Activated T-helper 1 cell treated with Interleukin-2 at 50 U/mL for 16 hours (primary cell): ENCODE measurements around the gene FKRP.

Source experiments
- DNase-seq: peaks from one replicate; pipeline ENCODE4 v3.0.0-alpha.2; 2020; ENCODE audit warnings: low read depth

Gene FKRP

DNA sequence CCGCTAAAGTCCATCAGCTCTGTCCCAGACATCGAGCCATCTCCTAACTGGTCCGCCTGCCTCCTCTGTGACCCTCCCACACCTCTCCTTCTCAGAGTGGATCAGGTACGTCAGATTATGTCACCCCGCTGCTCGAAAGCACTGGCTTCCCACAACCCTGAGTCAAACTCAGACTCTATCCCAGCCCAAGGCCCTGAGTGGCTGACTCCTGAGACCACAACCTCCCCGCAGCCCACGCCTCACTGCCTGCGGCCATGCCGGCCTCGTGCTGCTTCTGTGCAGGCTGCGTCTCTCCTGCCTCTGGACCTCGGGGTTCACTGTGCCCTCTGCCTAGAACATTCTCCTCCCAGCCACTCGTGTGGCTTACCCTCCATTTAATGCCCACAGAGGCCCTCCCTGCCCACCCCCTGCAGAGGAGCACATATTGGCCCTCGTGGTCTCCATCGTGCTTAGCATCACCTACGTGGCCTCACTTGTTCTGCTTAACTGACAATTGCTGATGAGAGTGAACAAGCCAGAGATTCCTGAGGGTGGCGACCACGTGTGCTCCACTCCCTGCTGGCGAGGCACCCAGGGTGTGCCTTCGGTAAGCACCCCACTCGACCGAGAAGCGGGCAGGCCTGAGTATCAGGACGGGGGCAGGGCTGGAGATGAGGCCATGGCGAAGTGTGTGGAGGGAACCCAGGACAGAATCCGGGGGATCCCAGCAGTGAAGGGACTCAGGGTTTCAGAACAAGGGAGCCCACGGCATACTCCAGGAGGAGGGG lies 13.5 kb upstream of the FKRP start:
- DNase-seq: no peak

DNA sequence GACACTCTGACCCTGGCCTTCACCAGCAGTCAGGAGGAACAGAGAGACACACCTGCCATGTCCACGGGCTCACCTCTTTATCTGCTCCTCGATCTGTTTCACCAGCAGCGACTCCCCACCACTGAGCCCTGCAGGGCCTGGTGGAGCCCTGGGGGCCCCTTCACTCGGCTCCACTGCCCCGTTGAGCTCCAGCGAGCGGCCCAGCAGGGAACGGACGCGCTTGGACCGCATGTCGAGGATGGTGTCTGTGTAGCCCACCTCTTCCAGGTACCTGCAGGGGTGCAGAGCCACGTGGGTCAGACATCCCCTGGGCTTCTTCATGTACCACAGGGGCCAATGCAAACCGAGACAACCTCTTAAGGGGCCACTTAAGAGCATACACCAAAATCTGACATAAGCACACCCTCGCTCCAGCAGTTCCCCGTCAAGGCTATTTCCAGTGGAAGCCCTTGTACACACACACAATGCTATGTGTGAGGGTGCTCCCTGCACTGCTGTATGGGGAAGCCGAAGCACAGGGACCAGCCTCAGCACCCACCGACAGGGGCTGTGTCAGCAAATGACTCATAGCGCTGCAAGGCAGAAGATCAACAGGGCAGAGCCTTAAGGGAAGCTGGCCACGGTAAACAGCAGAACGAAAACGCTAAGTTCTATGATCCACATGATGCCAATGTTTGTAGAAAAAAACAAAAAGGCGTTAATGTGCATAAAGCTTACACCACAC lies 12.7 kb upstream of the FKRP start:
- no peak for DNase-seq

DNA sequence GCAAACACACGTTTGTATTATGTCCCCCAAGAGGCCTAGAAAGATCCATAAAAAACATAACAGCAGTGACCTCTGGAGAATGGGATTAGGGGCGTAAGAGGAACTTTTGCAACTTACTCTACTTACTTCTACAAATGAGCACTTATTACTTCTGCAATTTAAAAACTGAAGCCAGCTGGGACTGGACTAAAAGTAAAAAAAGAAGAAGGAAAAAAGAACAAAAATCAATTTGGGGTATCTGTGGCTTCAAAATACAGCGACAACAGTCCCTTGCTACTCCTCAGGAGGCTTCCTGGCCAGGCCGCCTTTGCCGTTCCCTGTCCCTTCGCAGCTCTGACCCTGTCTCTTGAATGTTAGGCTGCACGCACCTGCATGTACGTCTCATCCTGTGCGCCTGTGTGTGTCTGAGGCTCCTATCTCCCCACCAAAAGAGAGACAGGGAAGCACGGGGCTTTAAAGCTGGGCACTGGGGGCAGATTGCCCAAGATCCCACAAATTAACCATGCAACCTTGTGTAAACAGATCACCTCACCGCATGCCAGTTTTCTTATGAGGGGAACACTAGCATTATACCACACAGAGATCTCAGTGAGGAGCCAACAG lies 12.1 kb upstream of the FKRP start:
- no peak for DNase-seq

DNA sequence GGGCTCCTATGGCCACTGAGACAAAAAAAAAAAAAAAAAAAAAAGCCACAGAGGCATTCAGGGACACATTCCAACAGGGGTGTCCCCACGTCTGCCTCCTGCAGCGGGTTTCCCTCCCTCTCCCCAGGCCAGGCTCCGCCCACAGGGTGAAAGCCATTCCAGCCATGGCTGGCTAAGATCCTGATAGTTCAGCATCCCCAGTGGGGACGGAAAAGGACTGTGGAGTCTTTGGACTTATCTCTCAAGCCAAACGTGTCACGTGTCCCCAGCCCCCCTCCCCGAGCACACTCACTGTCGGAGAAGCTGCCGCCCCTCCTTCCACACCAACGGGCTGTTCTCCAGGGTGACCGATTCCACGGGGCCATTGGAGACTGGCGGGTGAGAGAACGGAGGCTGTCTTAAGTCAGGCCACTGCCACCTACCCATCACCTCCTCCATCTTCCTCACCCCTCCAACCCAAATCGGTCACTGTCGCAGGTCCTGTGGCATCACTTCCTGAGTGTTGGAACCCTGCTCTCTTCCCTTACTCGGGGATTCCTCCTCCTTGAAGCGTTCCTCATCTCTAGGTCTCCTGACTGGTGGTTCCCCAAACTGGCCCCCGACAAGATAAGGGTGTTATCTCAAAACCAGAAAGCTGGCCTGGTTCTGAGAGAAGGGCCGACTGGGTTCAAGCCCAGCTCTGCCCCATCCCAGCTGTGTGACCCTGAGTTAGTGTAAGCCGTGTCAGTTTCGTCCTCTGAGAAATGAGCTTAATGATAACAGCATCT lies 9.1 kb upstream of the FKRP start:
- no peak for DNase-seq

- DNase-seq: no peak
These were observed 8.6 kb upstream of the FKRP start for GRCh38 chr19:46737298-46737654.

- DNase-seq: no peak
These were observed 8.1 kb upstream of the FKRP start for GRCh38 chr19:46737761-46738171.

GRCh38 chr19:46739290-46739771 lies 6.5 kb upstream of the FKRP start:
- DNase-seq: no peak

DNA sequence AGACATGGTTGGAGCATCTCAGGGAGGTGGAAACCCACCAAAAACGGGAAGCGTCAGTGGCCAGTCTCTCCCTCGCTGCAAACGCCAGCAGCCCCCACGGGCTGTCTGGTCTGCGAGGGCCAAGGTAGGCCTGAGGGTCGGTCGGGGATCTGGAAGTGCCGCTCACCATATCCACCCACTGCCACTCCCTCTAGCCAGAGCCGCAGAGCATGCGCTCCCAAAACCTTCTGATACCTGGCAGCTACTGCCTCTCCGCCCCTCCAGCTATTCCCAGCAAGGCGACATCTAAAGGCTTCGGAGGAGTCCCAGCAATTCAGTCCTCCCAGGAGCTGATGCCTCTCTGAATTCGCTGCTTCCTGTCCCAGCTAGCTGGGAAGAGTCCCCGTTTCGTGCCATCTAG lies 4.4 kb upstream of the FKRP start:
- DNase-seq: no peak

DNA sequence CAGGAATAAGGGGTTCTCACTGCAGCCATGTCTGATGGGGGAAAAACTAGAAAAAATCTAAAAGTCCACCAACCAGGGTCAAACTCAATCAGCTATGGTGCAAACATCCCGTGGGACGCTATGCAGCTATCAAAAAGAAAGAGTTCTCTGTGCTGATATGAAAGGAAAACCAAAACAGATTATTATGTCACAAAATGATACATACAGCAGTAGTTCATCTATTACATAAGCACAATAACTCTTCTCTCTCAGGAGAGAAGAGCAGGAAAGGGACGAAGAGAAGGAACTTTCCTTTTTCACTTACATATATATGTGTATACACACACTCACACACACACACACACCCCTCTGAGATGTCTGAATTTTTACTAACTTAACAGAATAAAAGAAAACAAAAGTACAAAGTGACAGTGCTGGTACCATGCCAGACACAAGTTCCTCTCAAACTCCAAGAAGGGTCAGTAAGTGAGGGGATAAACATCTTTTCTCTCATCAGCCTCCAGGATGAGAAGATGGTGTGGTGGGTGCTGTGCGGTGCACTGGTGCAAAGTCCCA lies 2.9 kb upstream of the FKRP start:
- no peak for DNase-seq

GRCh38 chr19:46744005-46744691 lies 1.7 kb upstream of the FKRP start:
- no peak for DNase-seq

- DNase-seq: no peak
These were observed 827 bp upstream of the FKRP start for GRCh38 chr19:46745030-46745429.

GRCh38 chr19:46746281-46747057 lies 612 bp downstream of the FKRP start, which contains the start of gene STRN4:
Gene STRN4 (minus strand): TSS chr19:46746450. CDS start chr19:46746430, 20 bp downstream.
- DNase-seq: peak; percentile 54

DNA sequence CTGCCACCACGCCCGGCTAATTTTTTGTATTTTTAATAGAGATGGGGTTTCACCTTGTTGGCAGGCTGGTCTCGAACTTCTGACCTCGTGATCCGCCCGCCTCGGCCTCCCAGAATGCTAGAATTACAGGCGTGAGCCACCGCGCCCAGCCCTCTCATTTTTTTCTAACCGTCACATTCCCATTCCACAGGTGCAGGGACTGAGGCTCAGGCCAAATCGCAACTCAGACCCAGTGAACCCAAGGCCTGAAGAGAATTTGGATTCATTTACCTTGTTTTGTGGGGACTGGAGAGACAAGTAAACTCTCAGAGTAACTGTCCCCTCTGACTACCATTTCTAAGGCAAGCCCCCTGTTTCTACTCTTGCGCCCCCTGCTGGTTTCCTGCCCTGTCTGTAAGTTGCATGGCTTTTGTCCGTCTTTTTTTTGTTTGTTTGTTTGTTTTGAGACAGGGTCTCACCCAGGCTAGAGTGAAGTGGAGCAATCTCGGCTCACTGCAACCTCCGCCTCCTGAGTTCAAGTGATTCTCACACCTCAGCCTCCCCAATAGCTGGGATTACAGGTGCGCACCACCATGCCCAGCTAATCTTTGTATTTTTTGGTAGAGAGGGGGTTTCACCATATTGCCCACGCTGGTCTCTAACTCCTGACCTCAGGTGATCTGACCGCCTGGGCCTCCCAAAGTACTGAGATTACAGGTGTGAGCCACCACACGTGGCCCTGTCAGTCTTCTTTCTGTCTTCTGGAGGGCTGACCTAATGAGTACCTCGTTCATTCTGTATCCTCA lies 2.7 kb downstream of the FKRP start:
- DNase-seq: peak; percentile 49

DNA sequence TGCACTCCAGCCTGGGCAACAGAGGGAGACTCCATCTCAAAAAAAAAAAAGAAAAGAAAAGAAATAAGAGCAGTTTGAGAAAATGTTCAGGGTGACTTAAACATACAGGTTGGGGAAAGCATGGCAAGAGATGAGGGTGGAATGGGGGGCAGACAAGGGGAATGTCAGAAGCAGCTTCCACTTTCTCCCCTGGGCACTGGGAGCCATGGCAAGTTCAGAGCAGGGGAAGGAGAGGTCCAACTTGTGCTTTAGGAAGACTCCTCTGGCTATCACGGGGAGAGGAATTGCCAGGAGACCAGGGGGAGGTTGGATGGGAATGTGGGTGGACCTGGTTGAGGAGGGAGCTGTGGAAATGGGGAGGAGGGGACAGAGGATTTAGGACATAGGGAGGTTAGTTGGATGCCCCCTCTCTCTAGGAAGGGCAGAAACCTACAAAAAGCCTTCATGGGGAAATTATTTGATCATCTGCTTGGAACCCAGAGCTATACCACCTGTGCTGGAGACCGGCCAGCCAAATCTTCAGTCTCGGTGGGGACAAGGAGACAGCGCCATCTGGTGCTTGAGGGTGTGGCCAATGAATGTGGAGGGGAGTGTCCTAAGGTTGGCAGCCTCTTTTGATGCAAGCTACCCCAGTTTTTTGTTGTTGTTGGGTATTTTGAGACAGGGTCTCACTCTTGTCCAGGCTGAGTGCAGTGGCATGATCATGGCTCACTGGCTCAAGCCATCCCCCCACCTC lies 7.7 kb downstream of the FKRP start:
- peak; percentile 43 for DNase-seq

- no peak for DNase-seq
These were observed 9.4 kb downstream of the FKRP start for GRCh38 chr19:46755077-46755852.

DNA sequence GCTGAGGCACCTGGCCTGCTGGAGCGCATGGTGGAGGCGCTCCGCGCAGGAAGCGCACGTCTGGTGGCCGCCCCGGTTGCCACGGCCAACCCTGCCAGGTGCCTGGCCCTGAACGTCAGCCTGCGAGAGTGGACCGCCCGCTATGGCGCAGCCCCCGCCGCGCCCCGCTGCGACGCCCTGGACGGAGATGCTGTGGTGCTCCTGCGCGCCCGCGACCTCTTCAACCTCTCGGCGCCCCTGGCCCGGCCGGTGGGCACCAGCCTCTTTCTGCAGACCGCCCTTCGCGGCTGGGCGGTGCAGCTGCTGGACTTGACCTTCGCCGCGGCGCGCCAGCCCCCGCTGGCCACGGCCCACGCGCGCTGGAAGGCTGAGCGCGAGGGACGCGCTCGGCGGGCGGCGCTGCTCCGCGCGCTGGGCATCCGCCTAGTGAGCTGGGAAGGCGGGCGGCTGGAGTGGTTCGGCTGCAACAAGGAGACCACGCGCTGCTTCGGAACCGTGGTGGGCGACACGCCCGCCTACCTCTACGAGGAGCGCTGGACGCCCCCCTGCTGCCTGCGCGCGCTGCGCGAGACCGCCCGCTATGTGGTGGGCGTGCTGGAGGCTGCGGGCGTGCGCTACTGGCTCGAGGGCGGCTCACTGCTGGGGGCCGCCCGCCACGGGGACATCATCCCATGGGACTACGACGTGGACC lies 10.1 kb downstream of the FKRP start:
- DNase-seq: no peak

DNA sequence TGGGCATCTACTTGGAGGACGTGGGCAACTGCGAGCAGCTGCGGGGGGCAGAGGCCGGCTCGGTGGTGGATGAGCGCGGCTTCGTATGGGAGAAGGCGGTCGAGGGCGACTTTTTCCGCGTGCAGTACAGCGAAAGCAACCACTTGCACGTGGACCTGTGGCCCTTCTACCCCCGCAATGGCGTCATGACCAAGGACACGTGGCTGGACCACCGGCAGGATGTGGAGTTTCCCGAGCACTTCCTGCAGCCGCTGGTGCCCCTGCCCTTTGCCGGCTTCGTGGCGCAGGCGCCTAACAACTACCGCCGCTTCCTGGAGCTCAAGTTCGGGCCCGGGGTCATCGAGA lies 10.7 kb downstream of the FKRP start:
- no peak for DNase-seq

DNA sequence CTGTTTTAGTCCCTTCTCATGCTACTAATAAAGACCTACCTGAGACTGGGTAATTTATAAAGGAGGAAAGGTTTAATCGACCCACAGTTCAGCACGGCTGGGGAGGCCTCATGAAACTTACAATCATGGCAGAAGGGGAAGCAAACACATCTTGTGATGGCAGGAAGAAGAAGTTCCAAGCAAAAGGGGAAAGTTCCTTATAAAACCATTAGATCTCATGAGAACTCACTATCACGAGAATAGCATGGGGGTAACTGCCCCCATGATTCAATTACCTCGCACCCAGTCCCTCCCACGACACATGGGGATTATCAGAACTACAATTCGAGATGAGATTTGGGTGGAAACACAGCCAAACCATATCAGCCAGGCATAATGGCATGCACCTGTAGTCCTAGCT lies 13.3 kb downstream of the FKRP start:
- no peak for DNase-seq
